Dedifferentiated amniotic fluid mesenchymal stem cell (primary cell): Measurements from ENCODE around the gene SLC25A26.
"Not testable (repeated sequence)": the region's sequence is repeated elsewhere in the genome, so short reads cannot be mapped to it uniquely, and the experiment has no call there.

Source experiments
- DNase-seq: peaks from one replicate; pipeline ENCODE4 v3.0.0-alpha.2; 2016; ENCODE audit errors: extremely low spot score

Gene SLC25A26

GRCh38 chr3:66410976-66411375 is 190.2 kb downstream of the SLC25A26 start:
- no peak for DNase-seq

GRCh38 chr3:66411474-66411873 is 190.7 kb downstream of the SLC25A26 start:
- no peak for DNase-seq

GRCh38 chr3:66411961-66412887 is 191.4 kb downstream of the SLC25A26 start:
- DNase-seq: no peak

- DNase-seq: peak; percentile 66
These were observed 192.4 kb downstream of the SLC25A26 start for GRCh38 chr3:66413151-66413751.

DNA sequence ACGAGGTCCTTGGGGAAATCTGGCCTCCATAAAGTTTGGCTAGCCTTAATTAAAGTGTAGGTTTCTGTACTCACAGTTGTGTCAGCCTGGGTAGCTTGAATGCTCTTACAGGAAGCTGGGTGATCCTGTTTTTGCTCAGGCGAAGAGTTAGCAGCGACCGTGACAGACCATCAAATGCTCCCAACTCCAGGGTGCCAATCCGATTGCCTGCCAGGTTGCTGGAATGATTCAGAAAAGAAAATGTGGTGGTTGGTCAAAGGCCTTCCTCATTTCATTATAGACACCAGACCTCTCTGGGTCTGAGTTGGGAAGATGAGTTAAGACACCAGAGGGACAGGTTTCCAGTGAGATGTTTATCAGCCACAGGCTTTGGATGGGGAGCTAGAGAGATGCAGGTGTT is 194.0 kb downstream of the SLC25A26 start:
- DNase-seq: no peak

- DNase-seq: no peak
These were observed 195.1 kb downstream of the SLC25A26 start for GRCh38 chr3:66415867-66416428.

DNA sequence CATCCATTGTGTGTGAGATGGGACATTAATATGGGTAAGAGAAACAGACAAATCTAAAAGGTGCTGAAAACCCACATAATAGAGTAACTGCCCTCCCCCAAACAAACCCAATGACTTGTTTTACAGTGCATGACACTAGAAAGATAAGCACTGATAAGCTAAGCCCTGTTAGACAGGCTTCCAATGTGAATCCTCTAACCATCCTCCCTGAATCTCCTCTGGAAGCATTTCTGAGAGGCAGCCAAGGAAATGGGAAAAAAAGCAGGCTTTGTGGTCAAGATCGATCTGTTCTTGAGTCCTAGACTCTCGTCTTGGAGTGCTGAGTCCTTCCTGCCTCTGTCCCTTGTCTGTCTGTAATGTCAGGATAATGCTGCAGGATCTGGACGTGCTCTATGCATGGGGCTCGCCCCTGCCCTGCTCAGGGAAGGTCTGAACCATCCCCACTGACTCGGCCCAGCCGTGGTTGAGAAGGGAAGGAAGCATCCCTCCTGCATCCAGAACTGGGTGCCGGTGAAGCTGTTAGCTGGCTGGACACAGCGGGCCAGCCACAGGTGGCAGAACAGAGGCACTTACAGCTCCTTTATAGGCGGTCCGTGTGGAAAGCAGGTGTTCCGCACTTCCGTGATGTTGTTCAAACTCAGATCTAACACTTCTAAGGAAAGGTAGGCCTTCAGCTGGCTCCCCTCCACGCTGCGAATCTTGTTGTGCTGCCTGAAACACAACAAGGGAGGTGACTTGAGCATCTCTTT is 195.9 kb downstream of the SLC25A26 start:
- no peak for DNase-seq

- DNase-seq: no peak
These were observed 197.7 kb downstream of the SLC25A26 start for GRCh38 chr3:66418475-66418931.

- no peak for DNase-seq
These were observed 198.2 kb downstream of the SLC25A26 start for GRCh38 chr3:66419036-66419435.

DNA sequence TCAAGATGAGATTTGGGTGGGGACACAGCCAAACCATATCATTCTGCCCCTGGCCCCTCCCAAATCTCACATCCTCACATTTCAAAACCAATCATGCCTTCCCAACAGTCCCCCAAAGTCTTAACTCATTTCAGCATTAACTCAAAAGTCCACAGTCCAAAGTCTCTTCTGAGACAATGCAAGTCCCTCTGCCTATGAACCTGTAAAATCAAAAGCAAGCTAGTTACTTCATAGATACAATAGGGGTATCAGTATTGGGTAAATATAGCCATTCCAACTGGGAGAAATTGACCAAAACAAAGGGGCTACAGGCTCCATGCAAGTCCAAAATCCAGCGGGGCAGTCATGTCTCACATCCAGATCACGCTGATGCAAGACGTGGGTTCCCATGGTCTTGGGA is 200.3 kb downstream of the SLC25A26 start:
- DNase-seq: not testable (repeated sequence)

GRCh38 chr3:66421893-66422292 is 201.1 kb downstream of the SLC25A26 start:
- not testable (repeated sequence) for DNase-seq

DNA sequence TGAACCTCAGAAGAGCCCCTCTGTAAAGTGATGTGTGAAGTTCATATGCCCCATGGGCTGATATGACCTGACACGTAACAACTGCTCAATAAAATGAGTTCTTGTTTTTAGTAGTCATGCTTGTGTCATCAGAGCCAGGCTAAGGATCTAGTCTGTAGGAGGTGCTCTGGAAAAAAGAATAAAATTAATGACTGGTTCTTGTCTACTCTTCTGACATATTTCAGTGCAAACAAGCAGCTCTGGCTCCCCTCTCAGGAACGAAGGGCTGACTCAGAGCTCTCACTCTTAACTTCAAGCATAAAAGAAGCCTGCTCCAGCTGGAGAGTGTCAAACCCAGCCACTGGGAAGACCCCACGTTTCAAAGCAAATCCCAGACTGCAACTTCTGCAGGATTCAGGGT is 203.0 kb downstream of the SLC25A26 start:
- peak; percentile 30 for DNase-seq

DNA sequence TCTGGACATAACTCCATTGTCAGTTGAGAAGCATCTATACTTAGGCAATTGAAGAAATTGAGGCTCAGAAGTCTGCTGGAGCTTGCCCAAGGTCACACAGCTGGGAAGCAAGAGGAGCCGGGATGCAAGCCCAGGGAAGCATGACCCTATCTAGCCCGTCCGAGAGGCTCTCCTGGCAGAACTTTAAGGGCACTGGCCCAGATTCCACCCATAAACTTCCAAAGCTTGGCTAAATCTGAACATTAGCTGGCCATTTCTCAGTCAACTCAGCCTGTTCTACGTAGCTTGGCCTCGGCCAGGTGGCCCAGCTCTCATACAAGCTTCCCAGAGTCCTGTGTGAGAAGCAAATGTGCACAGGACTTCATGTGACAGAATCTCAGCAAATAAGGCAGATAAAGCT is 204.2 kb downstream of the SLC25A26 start:
- no peak for DNase-seq

DNA sequence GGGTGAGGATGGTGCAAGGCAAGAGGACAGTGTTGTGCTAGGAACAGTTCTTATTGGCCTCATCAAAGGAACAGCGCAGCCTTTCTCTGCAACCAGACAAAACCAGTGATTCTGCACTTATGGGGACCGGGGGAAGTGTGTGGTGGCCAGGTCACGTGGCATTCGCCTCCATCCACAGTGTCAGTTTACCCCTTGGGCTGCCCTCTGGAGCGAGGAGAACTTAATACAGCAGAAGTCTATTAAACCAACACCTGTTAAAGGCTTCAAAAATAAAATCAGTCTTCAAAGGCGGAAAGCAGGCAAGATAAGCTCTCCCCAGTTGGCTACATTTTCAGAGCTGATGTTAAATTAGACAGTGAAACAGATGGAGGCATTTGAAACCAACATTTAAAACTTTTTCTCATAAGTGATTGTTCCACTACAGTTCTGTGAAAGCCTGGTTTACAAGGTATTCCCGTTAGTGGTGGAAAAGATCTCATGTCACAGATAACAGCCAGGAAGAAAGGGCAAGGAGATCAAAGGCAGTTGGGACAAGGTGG is 204.8 kb downstream of the SLC25A26 start:
- DNase-seq: no peak

DNA sequence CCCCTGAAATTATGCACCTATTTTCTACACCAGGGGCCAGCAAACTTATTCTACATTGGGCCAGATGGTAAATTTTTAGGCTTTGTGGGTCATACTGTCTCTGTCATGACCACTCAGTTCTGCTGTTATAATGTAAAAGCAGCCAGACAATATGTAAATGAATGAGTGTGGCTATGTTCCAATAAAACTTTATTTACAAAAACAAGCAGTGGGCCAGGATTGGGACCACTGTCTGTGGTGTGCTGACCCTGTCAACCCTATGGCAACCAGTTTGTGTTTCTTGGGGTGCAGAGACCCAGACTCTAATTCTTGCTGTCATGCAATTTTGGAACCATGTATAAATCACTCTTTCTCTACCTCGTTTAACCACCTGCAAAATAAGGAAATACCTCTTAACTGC is 205.3 kb downstream of the SLC25A26 start:
- DNase-seq: no peak

- DNase-seq: no peak
These were observed 206.6 kb downstream of the SLC25A26 start for GRCh38 chr3:66427352-66427751.

GRCh38 chr3:66427951-66428474 is 207.2 kb downstream of the SLC25A26 start:
- no peak for DNase-seq
